HG03045 (cell line): ENCODE results near the gene PPP2R2D.

ENCODE experiments used
- ATAC-seq: cut with Tn5 transposase; IDR thresholded peaks from one replicate; pipeline ENCODE4 v1.9.1; 2021; ENCODE audit warnings: mild to moderate bottlenecking, moderate library complexity; ENCODE audit not compliant: unreplicated experiment

Gene PPP2R2D

DNA sequence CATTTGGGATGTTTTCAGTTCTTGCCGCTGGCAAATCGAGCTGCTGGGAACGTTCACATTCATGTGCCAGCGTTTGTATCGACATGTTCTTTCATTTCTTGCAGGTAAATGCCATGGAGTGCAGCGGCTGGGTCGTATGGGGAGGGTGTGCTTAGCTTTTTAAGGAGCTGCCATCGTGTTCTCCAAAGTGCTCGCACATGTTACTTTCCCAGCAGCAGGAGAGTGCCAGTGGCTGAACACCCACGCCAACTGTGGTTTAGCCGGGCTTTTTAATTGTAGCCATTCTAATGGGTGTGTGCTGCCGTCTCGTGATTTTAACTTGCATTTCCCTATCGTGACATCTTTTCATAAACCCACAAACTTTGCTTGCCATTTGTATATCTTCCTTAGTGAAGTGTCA, 92.5 kb downstream of the PPP2R2D start:
- no peak for ATAC-seq

DNA sequence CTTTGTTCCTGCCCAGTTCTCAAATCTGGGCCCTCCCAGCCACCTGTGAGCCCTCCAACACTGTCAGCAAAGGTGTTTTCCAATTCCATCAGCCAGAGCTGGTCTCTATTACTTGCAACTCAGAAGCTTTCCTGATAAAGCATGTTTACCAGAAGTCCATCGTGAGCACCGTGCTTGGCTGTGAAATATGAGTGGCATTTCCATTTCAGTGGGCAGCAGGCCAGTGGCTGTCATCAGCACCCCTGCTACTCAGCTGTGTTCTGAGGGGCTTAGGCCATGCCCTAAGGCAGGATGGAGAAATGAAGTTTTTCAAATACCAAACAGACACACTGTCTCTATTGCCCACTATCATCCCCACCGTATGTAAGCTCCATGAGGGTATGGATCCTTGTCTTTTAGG, 93.6 kb downstream of the PPP2R2D start:
- ATAC-seq = no peak

DNA sequence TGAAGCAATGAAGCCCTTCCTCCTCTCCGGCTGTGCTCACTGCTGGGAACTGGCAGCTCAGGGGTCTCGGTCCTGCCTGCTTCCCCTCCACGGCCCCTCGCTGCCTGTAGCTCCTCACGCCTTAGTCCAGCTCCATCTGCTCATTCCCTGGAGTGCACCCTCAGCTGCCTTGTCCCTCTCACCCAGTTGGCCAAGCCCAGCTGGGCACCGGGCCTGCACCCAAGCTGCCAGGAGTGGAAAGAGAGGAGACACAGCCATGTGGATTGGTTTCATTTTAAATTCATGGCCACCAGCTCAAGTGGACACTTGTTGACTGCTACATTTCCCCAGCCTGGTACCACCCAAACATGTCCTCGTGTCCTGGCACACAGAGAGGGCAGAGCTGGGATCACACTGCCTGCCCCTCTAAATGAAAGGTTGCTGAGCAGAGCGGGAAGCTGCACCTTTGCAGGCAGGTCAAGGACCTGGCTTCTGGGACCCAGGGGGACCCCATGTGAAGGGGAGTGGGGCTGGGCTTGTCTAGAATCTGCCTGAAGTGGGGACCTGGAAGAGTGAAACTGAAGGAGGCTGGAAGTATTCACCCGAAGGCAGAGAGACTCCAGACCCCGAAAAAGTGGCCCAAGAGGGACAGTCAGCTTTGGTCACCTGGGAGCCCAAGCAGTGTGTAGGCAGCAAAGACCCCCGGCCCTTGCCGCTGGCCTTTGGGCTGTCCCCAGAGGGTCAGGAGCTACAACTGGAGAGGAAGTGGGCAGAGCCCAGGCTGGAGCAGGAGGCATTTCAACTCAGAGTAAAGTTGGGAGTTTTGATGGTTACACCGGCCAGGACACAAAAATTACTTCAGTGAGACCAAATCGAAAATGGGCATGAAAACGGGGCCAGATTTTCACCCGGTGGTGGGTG, 95.9 kb downstream of the PPP2R2D start:
- ATAC-seq = no peak

DNA sequence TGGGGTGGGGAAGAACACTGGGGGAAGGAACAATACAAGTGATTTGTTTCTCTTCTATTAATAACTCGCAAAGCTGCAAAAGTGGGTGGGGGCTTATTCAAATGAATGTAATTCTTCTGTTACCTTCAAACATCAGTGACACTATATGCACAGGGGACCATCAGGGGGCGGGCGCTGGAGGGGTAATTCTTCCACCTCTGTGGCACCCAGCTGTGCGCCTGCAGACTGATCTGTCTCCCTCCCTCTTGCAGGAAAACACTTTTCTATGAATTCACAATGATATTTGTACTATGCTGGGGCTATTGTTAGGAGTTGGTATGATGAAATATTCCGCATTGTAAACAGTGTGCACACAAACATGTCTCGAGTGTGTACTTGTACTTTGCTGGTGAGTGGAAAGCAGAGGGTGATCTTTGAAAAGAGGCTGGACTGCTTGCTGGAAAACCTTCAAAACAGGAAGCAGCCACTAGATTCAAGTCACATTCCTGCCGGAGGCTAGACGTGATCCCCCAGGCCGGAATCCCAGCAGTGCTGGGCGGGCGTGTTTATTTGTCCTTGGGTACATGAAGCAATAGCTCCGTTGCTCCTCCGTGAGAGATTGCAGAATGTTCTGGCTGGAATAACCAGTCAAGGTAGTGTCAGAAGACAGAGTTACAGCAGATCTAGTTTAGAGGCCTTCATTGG, 96.7 kb downstream of the PPP2R2D start:
- no peak for ATAC-seq

DNA sequence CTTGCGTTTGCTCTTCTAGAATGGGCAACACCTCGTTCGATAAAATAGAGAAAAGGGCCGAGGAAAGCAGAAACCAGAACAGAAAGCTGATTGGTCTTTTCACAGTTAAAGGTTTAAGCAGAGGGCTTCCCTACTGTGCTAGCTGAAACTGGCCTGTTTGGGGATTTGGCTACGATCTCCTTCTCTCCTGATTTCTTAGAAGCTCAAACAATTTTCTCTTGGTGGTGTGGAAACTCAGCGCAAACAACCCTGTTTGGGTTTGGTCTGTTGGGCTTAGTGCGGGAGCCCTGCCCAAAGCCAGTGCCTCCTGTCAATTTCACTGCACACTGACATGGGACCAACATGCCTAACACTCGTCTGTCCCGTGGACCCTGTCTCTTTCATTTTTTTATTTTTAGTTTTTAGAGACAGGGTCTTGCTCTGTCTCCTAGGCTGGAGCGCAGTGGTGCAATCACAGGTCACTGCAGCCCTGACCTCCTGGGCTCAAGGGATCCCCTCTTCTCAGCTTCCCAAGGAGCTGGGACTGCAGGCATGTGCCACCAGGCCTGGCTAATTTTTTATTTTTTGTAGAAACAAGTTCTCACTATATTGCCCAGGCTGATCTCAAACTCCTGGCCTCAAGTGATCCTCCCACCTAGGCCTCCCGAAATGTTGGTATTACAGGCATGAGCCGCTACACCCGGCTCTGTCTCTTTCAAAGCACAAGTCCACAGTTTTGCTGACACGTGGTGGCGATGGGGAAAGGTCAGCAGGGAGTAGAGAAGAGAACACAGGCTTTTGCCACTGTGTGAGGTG, 97.4 kb downstream of the PPP2R2D start:
- ATAC-seq = no peak

DNA sequence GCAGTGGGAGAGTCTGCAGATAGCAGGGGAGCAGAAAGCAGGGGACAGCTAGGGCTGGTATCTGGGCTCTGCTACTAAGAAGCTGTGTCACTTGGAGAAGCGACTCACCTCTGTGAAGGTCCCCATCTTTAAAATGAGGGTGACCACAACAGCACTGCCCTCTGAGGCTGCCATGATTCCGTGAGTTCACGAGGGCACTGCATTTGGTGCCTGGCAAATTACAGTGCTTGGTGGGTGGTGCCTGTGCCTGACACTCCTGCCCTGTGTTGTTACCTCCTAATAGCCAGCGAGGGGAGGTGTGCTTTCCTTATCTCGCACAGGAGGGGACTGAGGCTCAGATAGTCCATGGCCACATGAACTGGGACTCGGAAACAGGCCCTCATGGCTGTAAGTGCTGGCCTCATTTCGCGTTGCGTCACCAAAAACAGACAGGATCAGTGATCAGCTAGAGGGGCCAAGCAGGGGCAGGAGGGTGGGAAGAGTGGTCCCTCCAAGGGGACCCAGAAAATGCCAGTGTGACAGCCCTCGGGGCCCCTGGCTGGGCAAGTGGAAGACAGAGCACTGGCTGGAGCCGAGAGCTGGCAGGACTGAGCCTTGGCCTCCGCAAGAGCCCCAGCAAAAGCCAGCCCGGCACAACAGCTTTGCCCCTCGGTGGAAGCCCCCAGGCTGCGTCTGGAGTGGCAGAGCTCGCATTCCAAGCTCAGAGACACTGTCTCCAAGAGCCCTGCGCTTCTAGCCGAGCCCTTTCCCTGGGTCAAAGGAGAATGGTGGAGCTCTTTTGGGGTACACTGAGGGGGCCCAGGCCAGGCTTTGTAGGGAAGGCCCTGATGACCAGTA, 98.3 kb downstream of the PPP2R2D start:
- ATAC-seq = no peak

DNA sequence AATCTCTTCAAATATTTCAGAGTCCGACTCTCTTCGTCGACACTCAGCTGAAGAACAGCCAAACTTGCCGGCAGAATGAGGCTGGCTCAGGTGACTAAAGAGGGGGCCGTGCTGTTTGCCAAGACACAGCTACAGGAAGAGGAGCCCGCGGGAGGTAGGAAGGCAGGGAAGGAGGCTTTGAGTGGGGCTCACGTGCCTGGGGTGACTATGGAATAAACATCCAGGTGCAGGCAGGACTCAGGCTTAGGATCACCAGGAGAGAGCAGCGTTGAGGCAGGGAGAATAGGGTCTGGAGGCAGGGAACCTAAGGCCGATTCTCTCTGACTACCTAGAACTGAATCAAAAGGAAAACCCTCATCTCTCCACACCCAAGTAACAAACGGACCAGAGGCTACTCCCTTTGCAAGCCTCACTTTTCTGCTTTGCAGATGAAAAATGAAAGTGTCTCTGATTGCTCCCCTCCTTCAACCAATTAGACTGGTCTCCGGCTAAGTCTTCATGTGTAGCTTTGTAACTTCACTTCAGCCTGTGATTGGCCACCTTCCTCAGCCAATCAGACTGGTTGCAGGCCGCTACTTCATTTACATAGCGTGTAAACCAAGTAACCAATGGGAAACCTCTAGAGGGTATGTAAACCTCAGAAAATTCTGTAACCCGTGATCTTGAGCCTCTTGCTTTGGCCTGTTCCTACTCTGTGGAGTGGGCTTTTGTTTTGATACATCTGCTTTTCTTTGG, 100.6 kb downstream of the PPP2R2D start:
- ATAC-seq = no peak

DNA sequence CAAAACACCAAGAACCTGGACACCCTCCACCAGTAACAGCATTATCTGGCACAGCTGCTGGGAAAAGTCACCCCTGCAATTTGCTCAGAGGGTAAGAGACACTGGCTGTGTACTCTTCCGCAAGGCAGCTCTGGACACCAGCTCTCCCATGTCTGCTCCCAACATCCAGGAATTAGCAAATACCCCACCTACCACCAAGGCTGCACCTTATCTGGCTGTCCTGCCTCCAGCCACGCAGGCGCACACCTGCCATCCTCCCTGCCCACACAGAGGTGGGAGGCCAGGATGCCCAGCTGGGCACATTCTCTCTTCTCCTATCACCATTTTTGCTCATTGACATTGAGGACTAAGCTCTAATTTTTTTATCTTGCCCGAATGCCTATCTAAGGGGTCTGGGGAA, 101.2 kb downstream of the PPP2R2D start:
- ATAC-seq = no peak

DNA sequence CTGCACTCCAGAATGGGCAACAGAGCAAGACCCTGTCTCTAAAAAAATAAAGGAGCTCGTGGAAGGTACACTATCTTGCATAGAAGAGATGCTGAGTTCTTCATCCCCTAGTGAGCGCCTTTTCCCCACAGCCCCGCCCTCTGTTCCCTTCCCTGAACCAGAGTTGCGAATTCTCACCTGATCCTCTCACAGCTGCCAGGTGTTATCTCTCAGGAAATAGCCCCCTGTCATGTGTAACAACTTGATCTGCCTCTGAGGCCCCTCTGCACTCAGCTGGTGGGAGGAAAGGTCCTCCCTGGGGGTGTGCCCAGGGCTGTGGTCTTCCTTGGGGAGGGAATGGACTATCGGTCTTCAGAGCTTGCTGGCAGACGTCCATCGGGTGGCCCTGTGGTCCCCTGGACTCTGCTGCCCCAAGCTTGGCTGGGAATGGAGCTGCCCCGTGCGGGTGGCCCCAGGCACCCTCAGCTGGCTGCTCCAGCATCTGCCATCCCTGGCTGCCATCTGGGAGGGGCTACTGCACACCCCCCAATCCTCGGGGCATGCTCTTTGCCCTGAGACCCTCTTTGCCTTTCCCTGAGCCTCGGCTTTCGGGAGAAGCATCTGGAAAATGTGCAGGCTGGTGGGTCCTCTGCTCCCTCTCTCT, 102.6 kb downstream of the PPP2R2D start:
- no peak for ATAC-seq

DNA sequence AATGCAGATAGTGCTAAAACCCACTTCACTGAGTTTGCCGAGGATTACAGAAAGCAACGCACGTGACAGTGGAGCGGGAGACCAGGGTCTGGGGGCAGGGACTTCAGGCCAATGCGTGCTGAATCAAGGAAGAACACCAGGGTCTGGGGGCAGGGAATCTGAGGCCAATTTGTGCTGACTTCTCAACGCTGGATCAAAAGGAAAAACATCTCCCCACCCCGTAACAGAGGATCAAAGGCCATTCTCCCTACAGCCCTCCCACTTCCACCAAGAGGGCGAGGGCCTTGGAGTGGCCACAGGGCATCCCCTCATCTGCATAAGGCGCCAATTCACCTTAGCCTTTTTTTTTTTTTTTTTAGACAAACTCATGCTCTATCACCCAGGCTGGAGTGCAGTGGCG, 103.2 kb downstream of the PPP2R2D start:
- no peak for ATAC-seq

DNA sequence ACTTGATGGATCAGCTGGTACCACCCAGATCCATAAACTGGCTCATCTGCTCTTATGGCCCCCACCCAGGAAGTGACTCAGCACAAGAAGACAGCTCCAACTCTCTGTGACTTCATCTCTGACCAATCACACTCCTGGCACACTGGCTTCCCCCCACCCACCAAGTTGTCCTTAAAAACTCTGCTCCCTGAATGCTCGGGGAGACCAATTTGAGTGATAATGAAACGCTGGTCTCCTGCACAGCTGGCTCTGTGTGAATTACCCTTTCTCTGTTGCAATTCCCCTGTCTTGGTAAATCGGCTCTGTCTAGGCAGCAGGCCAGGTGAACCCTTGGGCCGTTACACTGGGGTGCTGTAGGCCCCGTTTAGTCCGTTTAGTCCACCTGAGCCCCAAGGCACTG, 104.3 kb downstream of the PPP2R2D start:
- no peak for ATAC-seq

DNA sequence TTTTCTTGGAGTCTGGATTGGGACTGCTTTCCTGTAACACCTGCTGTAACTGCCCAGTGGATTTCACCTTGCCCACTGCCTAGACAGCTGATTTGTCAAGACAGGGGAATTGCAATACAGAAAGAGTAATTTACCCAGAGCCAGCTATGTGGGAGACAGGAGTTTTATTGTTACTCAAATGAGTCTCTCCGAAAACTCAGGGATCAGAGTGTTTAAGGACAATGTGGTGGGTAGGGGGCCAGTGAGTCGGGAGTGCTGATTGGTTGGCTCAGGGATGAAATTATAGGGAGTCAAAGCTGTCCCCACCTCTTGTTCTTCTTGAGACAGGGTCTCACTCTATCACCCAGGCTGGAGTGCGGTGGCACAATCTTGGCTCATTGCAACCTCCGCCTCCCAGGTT, 106.2 kb downstream of the PPP2R2D start:
- no peak for ATAC-seq

DNA sequence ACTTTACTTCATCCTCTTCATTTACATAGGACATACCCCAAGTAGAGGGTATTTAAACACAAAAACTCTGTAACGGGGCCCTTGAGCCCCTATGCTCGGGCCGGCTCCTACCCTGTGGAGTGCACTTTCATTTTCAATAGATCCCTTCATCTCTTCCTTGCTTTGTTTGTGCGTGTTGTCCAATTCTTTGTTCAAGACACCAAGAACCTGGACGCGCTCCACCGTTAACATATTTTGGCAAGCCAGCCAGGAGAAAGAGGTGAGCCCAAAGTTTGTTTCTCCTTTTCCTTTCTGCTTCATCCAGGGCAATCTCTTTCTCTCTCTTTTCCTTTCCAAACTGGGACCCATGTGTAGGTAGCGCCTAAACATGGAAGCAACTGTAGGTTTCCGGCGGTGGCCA, 106.9 kb downstream of the PPP2R2D start:
- ATAC-seq = no peak
